Activated CD8-positive, alpha-beta memory T cell treated with anti-CD3 and anti-CD28 coated beads, Interleukin-2, amount 50 U/mL, for 48 hours (primary cell): ENCODE measurements around the gene ACKR2.
"Not testable (repeated sequence)": the region's sequence is repeated elsewhere in the genome, so short reads cannot be mapped to it uniquely, and the experiment has no call there.

ENCODE experiments used
- DNase-seq: peaks from one replicate; pipeline ENCODE4 v3.0.0-alpha.2; 2020

The ACKR2 gene

DNA sequence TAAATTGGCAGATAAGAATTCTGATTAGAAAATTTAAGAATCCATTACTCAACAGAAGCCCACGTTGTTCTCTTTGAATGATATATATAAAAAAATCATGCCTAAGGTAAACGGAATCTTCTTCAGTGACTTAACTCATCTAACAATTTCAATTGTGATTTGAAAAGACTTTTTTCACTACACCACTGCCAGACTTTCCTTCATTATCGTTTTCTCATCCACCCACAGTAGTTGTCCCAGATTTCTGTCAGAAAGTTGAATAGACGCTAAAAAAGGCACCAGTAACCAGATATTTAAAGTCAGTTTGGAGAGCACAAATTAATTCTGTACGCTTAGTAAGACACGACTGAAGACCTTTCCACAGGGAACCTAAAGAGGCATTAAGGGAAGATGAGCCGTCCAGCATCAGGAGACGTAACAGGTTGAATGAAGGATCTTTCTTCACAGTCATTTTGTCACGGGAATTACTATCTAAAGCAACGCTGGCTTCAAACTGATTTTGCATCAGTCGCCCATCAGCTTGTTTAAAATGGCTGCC lies 6.3 kb upstream of the ACKR2 start:
- DNase-seq: no peak

DNA sequence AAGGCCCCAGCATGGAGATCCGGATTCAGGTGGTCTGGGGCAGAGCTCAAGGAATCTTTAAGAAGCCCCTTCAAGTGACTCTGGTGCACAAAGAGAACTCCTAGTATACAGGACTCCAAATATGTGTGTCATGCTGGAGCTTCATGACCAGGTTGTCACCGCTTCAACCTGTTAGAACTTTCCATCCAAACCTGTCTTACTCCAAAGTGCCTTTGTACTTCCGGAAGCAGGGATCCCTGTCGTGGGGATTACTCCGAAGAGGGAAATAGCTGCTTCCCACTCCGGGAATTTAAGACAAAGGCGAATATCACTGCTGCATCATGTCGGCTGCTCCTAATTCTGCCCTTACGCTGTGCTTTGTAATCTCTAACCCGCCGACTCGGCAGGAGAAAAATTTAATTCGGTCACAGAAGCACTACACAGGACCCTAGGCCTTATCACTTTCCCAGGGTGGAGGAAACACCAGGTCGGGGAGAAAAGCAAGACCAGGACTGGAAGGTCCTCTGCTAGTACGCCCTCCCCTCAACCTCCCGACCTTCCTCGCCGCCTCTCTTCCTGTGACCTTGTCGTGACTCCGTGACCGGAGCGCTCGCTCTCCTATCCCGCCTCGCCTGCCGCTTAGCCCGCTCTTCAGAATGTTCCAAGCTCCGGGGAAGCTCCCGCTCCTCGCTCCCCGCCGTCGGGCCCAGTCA lies 5.7 kb upstream of the ACKR2 start:
- peak; percentile 70 for DNase-seq

DNA sequence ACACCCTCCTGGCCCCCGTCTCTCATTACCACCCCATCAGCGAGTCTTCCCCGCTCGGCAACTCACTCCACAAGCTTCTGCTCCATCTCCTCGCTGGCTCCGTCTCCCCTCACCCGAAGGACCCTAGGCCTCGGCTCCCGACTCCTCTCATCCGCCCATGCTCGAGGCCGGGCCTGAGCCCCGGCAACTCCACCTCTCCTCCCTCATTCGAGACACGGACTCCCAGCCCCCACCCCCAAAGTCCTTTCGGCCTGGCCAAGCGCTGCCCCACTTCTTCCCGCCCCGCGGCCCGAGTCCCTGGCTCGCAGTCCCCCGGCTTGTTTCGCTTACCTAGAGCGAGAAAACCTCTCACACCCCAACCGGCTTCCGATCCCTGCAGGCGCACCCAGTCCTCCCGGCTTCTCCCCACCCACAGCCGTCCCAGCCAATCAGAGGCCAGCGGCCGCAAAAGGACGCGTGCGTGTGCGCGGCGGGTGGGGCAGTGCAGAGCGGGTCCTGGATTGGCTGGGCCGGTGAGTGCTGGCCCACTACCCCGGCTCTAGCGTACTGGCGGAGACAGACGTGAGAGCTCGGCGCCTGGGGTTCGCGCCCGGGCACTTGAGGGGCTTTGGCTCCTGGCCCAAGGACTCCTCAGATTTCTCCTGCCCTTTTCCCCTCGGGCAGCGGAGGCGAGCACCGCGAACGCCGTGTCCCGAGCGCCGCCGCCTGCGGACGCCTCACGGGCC lies 5.0 kb upstream of the ACKR2 start, which contains the start of gene HIGD1A:
Gene HIGD1A (minus strand): TSS at position 385 of the 725 bp plus-strand sequence. CDS start 10,237 bp downstream, outside the sequence.
- DNase-seq: peak; percentile 94

DNA sequence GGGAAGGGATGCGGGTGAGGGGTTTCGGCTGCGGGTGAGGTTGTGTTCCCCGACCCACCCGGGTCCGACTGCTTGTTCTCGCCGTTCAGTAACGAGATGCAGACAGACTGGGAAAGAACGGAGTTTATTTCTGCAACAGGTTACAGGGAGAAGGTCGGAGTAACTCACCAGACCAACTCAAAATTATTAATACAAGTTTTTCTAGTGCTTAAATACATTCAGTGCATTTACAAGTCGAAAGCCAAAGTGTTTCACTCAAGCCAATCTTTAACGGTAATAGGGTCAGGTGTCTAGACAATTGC lies 4.5 kb upstream of the ACKR2 start:
- DNase-seq: no peak

DNA sequence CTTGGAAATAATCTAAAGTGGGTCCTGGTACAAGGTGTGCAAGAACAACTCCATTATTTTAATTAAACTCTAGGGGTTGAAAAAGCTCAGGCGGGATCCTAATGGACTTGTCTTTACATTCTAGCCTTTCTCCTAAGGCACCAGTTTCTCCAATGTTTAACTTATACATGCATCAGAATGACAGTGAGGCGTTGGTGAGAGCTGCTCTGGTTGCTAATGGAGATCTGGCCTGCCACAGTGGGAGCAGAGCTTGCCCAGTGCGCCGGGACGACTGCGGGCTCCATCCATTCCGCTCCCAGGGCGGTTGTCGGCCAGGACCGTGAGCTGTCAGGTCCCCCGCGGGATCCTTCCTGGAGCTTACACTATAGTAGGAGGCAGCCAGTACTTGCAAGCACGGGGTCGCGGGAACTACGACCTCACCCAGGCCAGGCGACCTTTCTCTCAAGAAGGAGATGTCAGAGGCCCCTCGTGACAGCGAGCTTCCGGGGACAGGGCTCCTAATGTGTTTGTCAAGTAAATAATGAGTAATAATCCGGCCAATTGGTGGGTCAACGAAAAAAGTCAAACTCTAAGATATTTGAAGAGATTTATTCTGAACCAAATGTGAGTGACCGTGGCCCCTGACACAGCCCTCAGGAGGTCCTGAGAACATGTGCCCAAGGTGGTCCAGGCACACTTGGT lies 4.0 kb upstream of the ACKR2 start:
- DNase-seq: no peak

DNA sequence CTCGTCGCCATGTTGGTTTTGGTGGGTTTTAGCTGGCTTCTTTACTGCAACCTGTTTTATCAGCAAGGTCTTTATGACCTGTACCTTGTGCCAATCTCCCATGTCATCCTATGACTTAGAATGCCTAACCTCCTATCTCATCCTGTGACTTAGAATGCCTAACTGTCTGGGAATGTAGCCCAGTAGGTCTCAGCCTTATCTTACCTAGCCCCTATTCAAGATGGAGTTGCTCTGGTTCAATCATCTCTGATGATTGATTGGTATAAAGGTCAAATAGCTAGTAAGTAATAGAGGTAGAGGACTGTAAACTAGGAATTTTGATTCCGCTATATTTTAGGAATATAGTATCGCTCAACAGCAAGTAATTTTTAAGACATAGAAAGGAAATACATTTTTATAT lies 1.3 kb upstream of the ACKR2 start:
- no peak for DNase-seq

DNA sequence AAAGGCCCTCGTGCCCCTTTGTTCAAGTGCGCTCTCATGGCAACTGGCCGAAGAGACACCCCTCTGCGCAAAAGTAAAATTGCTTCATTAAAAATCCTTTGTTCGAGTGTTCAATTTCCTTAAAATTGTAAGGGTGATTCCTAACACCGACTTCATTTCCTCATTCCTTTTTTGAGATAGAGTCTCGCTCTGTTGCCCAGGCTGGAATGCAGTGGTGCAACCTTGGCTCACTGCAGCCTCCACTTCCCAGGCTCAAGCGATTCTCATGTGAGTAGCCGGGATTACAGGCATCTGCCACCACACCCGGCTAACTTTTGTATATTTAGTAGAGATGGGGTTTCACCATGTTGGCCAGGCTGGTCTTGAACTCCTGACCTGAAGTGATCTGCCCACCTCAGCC lies 1.5 kb downstream of the ACKR2 start:
- DNase-seq: not testable (repeated sequence)

DNA sequence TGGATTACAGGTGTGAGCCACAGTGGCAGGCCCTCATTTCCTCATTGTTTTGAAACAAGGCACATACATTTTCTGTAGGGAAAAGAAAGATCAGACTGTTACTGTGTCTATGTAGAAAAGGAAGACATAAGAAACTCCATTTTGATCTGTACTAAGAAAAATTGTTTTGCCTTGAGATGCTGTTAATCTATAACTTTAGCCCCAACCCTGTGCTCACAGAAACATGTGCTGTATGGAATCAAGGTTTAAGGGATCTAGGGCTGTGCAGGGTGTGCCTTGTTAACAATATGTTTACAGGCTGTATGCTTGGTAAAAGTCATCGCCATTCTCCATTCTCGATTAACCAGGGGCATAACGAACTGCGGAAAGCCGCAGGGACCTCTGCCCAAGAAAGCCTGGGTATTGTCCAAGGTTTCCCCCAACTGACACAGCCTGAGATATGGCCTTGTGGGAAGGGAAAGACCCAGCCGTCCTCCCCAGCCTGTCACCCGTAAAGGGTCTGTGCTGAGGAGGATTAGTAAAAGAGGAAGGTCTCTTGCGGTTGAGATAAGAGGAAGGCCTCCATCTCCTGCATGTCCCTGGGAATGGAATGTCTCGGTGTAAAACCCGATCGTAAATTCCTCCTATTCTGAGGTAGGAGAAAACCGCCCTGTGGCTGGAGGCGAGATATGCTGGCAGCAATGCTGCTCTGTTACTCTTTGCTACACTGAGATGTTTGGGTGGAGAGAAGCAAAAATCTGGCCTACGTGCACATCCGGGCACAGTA lies 2.1 kb downstream of the ACKR2 start:
- DNase-seq: not testable (repeated sequence)

DNA sequence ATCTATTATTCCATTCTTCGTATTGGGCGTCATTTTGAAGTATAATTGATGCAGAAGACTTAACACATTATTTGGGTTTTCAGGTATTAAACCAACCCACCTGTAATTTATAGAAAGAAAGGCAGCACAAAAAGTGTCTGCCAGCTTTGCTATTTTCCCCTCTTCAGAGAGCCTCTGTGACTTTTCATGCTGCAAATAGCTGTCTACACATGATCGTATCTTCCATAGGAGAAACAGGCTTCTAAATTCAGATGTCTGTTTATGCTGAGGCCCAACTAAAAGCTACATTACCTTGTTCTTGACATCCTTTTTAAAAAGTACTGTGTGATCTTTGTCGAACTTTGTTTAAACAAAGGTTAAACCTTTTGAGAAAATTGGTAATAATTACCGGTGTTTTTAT lies 5.0 kb downstream of the ACKR2 start:
- DNase-seq: no peak

DNA sequence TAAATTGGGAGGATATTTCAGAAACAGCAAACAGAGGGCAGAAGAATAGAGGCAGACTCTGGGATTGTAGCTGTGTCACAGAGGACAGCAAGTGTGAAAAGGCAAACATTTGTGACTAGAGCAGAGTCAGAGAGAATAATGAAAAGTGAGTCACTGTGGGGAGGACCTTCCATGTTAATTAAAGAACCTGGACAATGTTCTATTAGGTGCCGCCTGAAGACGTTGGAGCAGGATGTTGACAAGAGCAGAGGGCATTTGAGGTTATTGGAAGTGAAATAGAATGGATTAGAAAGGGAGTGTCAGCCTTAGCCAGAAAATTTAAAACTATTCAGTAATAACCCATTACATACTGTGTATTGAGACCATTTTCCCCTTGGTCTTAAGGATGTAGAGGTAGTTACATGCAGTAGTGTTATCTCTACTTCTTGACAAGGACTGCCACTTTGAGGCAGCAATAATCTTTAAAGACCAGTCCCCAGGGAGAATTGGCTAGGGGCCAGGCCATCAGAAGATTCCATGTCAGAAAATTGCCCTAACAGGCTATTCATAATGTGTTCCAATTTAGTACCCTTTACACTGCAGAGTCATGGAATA lies 5.8 kb downstream of the ACKR2 start:
- no peak for DNase-seq

DNA sequence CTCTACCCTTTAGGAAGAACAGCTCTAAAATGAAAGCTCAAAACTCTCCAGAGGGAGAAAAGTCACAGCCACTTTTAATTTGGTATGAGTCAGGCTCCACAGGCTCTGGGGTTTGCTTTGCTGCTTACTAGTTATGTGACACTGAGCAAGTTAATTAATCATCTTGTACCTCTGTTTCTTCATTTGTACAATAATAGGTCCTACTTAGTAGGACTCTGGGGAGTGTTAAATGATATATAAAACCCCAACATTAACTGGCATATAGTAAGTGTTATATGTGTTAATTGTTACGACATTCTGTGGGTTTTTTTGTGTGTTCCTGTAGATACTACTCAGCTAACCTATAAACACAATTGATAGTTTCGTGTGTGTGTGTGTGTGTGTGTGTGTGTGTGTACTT lies 6.6 kb downstream of the ACKR2 start:
- DNase-seq: no peak

DNA sequence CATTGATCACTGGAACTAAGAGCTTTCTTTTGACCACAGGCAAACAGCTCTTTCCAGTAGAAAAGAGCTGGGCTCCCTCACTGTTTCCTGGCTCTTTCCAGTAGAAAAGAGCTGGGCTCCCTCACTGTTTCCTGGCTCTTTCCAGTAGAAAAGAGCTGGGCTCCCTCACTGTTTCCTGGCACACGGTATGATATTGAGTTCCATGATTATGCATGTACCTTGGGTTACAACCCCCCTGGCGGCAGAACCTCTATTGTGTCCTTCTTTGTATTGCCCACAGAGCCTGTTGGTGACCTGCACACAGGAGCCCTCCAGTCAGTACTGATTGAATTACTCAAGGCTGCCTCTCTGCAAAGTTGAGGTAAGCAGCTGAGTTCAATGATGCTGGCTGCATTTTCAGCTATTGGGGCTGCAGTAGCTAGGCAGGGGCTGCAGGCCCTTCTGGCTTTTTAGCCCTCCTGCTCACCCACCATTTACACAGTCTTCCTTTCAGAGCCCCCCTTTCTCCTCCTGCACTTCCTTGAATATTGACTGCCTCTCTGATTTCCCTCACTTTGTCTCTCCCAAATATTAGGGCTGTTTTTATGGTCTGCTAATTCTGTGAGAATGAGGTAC lies 10.2 kb downstream of the ACKR2 start:
- no peak for DNase-seq

DNA sequence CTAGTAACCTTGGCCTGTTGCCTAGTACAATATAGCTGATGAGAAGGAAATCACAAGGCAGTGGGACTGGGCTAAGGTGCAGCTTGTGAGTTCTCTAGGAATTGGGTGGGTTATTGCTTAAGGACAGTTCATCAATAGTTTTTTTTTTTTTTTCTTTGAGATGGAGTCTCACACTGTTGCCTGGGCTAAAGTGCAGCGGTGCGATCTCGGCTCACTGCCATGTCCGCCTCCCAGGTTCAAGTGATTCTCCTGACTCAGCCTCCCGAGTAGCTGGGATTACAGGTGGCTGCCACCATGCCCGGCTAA lies 11.5 kb downstream of the ACKR2 start:
- no peak for DNase-seq

DNA sequence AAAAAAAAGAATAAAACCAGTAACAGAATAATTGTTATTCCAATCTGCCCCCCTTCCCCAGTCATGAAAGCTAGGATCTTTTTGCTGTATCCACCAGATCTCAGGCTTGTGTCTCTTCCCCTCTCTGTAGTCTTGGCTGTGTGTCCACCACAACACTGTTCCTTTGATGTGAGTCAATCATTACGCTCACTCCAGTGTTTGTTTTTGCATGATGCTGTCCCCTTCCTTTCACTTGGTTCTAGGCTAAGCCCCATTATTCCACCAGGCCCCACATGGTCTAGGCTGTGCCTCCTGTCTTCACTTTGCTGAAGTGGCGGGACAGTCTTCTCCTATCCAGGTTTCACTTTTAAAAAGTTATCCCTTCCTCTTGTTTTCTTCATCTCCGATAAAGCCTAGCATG lies 13.6 kb downstream of the ACKR2 start:
- no peak for DNase-seq

DNA sequence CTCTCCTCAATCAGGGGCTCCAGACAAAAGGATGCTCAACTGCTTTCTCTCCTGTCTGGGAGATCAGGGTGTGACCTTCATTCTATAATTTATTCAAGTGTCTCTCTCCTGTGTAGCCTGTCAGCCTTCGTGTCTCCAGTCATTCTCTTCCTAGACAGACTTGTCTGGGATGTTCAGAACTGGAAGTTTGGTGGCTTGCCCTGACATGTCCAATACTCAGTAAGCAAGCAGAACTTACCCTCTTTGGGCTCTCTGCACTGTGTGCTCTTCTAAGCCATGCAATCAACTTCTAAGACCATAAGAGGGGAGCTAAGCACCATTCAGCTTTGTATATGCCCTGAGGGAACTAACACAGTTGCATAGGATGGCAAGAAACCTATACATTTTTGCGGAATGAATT lies 14.1 kb downstream of the ACKR2 start:
- no peak for DNase-seq

DNA sequence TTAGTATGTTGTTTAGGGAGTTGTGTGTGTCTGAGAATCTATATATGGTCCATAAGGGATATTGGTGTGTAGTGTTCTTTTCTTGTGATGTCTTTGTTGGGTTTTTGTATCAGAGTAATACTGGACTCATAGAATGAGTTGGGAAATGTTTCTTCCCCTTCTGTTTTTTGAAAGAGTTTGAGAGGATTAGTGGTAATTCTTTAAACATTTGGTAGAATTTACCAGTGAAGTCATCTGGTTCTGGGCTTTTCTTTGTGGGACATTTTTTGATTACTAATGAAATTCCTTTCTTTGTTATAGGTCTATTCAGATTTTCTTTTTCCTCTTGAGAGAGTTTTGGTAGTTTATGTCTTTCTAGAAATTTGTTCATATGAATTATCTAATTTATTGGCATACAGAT lies 16.9 kb downstream of the ACKR2 start:
- DNase-seq: no peak

DNA sequence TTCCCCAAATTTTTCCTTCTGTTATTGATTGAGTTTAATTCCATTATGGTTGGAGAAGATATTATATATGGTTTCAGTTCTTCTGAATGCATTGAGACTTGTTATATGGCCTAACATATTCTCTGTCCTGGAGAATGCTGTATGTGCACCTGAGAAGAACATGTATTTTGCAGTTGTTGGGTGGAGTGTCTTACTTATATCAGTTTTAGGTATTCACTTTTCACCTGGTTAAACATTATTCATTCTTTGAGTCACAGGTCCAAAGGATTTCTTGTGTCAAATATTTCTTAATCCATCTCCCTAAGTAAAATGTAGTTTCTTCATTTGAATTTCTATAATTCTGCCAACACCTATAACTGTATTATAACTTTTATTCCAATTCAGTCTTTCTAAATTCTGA lies 17.8 kb downstream of the ACKR2 start:
- DNase-seq: no peak

DNA sequence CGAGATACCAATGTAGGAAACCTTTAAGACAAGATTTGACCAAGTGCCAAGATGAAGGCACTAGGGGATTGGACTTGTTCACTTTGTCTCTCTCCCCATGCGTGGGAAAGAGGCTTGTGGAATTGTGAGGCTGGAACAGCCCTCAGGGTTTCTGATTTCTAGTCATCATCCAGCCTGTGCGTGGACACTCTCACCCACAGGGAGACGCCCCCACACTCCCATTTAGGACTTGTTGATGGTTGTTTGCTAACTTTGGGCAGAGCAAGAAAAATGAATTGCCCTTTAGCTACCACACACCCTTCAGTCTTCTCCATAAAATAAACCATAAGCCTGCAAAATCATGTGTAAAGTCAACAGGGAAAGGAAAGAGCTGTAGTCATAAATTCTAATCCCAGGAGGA lies 18.4 kb downstream of the ACKR2 start:
- no peak for DNase-seq

DNA sequence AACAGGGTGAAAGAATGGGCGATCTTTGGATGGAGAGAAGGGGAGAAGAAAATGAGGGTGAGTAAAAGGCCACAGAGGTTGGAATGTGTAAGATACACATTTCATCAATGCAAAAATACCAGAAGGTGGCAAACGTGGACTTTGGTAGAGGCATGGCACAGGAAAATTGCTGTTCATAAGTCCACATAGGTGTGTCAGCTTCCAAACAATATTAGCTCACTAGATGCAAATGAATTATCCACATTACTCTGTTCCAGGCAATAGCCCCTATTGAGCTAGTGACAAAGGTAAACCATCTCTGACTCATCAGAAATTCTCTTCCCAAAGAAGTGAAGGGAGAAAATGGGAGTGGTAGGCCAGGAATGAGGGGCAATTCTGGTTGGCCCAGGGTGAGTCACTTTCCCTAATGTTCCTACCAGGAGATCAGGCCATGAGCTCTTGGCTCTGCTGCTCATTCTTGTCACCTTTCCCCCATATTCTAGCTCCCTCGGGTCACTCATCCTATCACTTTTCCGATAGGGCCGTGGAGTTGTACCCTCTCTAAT lies 19.9 kb downstream of the ACKR2 start:
- DNase-seq: no peak

DNA sequence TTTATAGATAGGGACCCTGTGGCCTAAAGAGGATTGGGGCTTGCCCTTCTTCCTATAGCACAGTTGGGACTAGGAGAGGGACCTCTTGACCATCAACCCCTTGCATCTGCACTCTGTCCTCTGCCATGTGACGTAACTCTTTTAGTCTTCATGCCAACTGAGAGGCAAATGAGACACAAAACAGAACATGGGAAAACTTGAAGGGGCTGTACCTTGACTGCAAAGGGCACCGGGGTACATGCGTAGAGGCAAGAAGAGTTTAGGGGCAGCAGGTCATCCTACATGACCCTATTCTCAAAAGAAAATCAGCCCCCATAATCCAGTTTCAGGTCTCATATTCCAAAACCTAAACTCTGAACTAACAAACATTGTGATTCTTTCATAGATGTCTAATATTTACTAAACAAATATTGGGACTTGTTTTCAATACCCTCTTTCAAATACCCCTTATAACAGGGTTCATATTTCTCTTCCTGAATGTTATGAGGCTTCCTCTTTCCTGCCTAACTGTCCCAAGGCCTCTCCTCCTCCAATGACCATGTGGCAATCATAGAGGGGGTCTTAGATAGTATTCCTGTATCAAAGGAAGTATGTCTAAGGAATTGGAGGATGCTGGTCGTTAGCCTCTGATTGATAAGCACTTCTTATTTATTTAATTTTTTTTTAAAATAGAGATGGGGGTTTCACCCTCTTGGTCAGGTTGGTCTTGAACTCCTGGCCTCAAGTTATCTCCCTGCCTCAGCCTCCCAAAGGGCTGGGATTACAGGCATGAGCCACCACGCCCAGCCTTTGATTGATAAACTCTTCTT lies 20.6 kb downstream of the ACKR2 start:
- DNase-seq: no peak
